Naive thymus-derived CD8-positive, alpha-beta T cell (primary cell): ENCODE data around the gene ZMYM4. TPM values are rescaled to one million over a fixed set of nuclear protein-coding genes. Genes with fewer than 3 reads are reported as not detected.
"Not testable (repeated sequence)": the region's sequence is repeated elsewhere in the genome, so short reads cannot be mapped to it uniquely, and the experiment has no call there.

ENCODE experiments used
- ATAC-seq, 2 donors: fragments of 150-1000 bp; cut with Tn5 transposase in 1 of 2; sonication (Bioruptor Pico), chemical (Tn5 transposase) in 1 of 2; 1 replicate in 1 of 2; 2 replicates in 1 of 2; pipeline ENCODE4 v1.10.0; 2021; ENCODE audit warnings: mild to moderate bottlenecking in 2 of 2, moderate library complexity in 2 of 2
- POLR2A ChIA-PET: fragments of 350-600 bp; sonication (Branson Sonifier 250); formaldehyde crosslinking; loops from one replicate; lab custom pipeline; 2021; ENCODE audit warnings: antibody characterized with exemption; lab: Charles Lee
- DNase-seq, 10 donors: peaks; one replicate each; pipeline versions ENCODE4 v3.0.0 to v3.0.0-alpha.2; 2020 to 2022
- H3K27ac Mint-ChIP-seq, 10 donors: one replicate each; pipeline ENCODE4 v1.8.0; 2020 to 2022; ENCODE audit warnings: mild to moderate bottlenecking in 10 of 10, mixed read lengths in 10 of 10, moderate library complexity in 4 of 10, inconsistent platforms in 1 of 10
- H3K27me3 Mint-ChIP-seq, 5 donors: one replicate each; pipeline ENCODE4 v1.8.0; 2021 to 2022; ENCODE audit warnings: mixed read lengths in 5 of 5
- H3K36me3 Mint-ChIP-seq, 3 donors: one replicate each; pipeline ENCODE4 v1.8.0; 2020 to 2022; ENCODE audit warnings: mixed read lengths in 3 of 3, mild to moderate bottlenecking in 2 of 3, inconsistent platforms in 1 of 3
- H3K4me1 Mint-ChIP-seq, 4 donors: one replicate each; pipeline ENCODE4 v1.8.0; 2021 to 2022; ENCODE audit warnings: mixed read lengths in 4 of 4
- H3K4me3 Mint-ChIP-seq, 10 donors: one replicate each; pipeline ENCODE4 v1.8.0; 2020 to 2022; ENCODE audit warnings: mild to moderate bottlenecking in 10 of 10, mixed read lengths in 10 of 10, moderate library complexity in 6 of 10, inconsistent platforms in 1 of 10
- H3K9me3 Mint-ChIP-seq, 9 donors: one replicate each; pipeline ENCODE4 v1.8.0; 2020 to 2022; ENCODE audit warnings: mixed read lengths in 9 of 9, mild to moderate bottlenecking in 3 of 9, inconsistent platforms in 1 of 9, moderate library complexity in 1 of 9
- polyA plus RNA-seq, 3 donors: library from polyadenylated mRNA; unstranded; fragments of 300-500 nt; fragmentation: Illumina TruSeq; gene quantifications; one replicate each; pipeline ENCODE4 v1.2.3, GENCODE V29; 2021
- total RNA-seq, 8 experiments: library from RNA in 2 of 8; stranded (reverse) in 2 of 8; gene quantifications; one replicate each; pipeline ENCODE4 v1.2.3 and lab custom pipeline; 2021 to 2026

ZMYM4 gene
- total and polyA plus RNA-seq, 5 experiments from 2014 or later = 25.1 to 45.1 (median 31.7) TPM

- POLR2A ChIA-PET = no interaction called here
- peaks cover 6 to 10% (median 9%) of the 10 kb centered on the region in 4 donors for H3K4me1 Mint-ChIP-seq
- no peak for DNase-seq
- no peaks in the 10 kb centered on the region for H3K9me3 Mint-ChIP-seq
- H3K4me3 Mint-ChIP-seq = no peak overlapping the region
- H3K27me3 Mint-ChIP-seq = no peaks in the 10 kb centered on the region
- peaks cover 0 to 20% (median 2%) of the 10 kb centered on the region in 3 donors for H3K36me3 Mint-ChIP-seq
- no peak overlapping the region for H3K27ac Mint-ChIP-seq
- ATAC-seq = no peak
These were observed 82.4 kb downstream of the ZMYM4 start for GRCh38 chr1:35350872-35351271.

- POLR2A ChIA-PET = no interaction called here
- no peaks in the 10 kb centered on the region for H3K9me3 Mint-ChIP-seq
- ATAC-seq (no peak), DNase-seq (no peak)
- peaks cover 0 to 62% (median 11%) of the 10 kb centered on the region in 3 donors for H3K36me3 Mint-ChIP-seq
- H3K4me3 Mint-ChIP-seq = no peak overlapping the region
- no peaks in the 10 kb centered on the region for H3K27me3 Mint-ChIP-seq
- H3K4me1 Mint-ChIP-seq = peaks cover 11 to 25% (median 17%) of the 10 kb centered on the region in 4 donors
- H3K27ac Mint-ChIP-seq = peak overlapping the region in 1 of 10 donors; percentile 2
These were observed 91.5 kb downstream of the ZMYM4 start for GRCh38 chr1:35359995-35360394.

- DNase-seq = no peak
- no peaks in the 10 kb centered on the region for H3K9me3 Mint-ChIP-seq
- peaks cover 0 to 64% (median 11%) of the 10 kb centered on the region in 3 donors for H3K36me3 Mint-ChIP-seq
- H3K27ac Mint-ChIP-seq = peak overlapping the region in 1 of 10 donors; percentile 15
- peaks cover 11 to 25% (median 17%) of the 10 kb centered on the region in 4 donors for H3K4me1 Mint-ChIP-seq
- no peaks in the 10 kb centered on the region for H3K27me3 Mint-ChIP-seq
- ATAC-seq = no peak
- no peak overlapping the region for H3K4me3 Mint-ChIP-seq
- POLR2A ChIA-PET = no interaction called here
These were observed 93.1 kb downstream of the ZMYM4 start for GRCh38 chr1:35361638-35362037.

GRCh38 chr1:35364741-35365140 is 96.2 kb downstream of the ZMYM4 start:
- H3K4me1 Mint-ChIP-seq = peaks cover 9 to 25% (median 12%) of the 10 kb centered on the region in 4 donors
- H3K27ac Mint-ChIP-seq = peak overlapping the region in 1 of 10 donors; percentile 46
- no peaks in the 10 kb centered on the region for H3K27me3 Mint-ChIP-seq
- H3K36me3 Mint-ChIP-seq = peaks cover 0 to 56% (median 11%) of the 10 kb centered on the region in 3 donors
- POLR2A ChIA-PET = no interaction called here
- no peak overlapping the region for H3K4me3 Mint-ChIP-seq
- ATAC-seq (no peak), DNase-seq (no peak)
- no peaks in the 10 kb centered on the region for H3K9me3 Mint-ChIP-seq

GRCh38 chr1:35367914-35368313 is 99.4 kb downstream of the ZMYM4 start:
- ATAC-seq (no peak), DNase-seq (no peak)
- H3K27ac Mint-ChIP-seq = peak overlapping the region in 1 of 10 donors; percentile 62
- no peaks in the 10 kb centered on the region for H3K27me3 Mint-ChIP-seq
- H3K36me3 Mint-ChIP-seq = peaks cover 0 to 43% (median 5%) of the 10 kb centered on the region in 3 donors
- peaks cover 0 to 15% (median 4%) of the 10 kb centered on the region in 4 donors for H3K4me1 Mint-ChIP-seq
- POLR2A ChIA-PET = no interaction called here
- no peak overlapping the region for H3K4me3 Mint-ChIP-seq
- H3K9me3 Mint-ChIP-seq = no peaks in the 10 kb centered on the region

GRCh38 chr1:35369922-35370671 is 101.6 kb downstream of the ZMYM4 start:
- ATAC-seq (no peak), DNase-seq (no peak)
- H3K36me3 Mint-ChIP-seq = peaks cover 0 to 34% (median 5%) of the 10 kb centered on the region in 3 donors
- H3K4me3 Mint-ChIP-seq = no peak overlapping the region
- POLR2A ChIA-PET = interaction anchor here (0.5 kb wide), 1 partner anchor 201 kb away, joined by 4 read pairs; no protein-coding TSS in a partner anchor
- no peaks in the 10 kb centered on the region for H3K27me3 Mint-ChIP-seq
- peaks cover 0 to 2% (median 0%) of the 10 kb centered on the region in 4 donors for H3K4me1 Mint-ChIP-seq
- H3K27ac Mint-ChIP-seq = peak overlapping the region in 2 of 10 donors; percentile 60 to 68
- H3K9me3 Mint-ChIP-seq = no peaks in the 10 kb centered on the region

- Mint-ChIP-seq H3K4me1 (peaks cover 0 to 2% (median 0%) of the 10 kb centered on the region in 4 donors), H3K27ac (peak overlapping the region in 1 of 10 donors; percentile 68), H3K4me3 (no peak overlapping the region), H3K9me3 (no peaks in the 10 kb centered on the region), H3K27me3 (no peaks in the 10 kb centered on the region), H3K36me3 (peaks cover 0 to 29% (median 6%) of the 10 kb centered on the region in 3 donors)
- DNase-seq (no peak), ATAC-seq (no peak)
- POLR2A ChIA-PET = no interaction called here
These were observed 103.0 kb downstream of the ZMYM4 start for GRCh38 chr1:35371506-35371905.

- H3K9me3 Mint-ChIP-seq = no peaks in the 10 kb centered on the region
- peaks cover 0 to 2% (median 0%) of the 10 kb centered on the region in 4 donors for H3K4me1 Mint-ChIP-seq
- no peak for ATAC-seq
- H3K4me3 Mint-ChIP-seq = no peak overlapping the region
- H3K27me3 Mint-ChIP-seq = no peaks in the 10 kb centered on the region
- no peak for DNase-seq
- peaks cover 0 to 17% (median 6%) of the 10 kb centered on the region in 3 donors for H3K36me3 Mint-ChIP-seq
- H3K27ac Mint-ChIP-seq = no peak overlapping the region
- POLR2A ChIA-PET = no interaction called here
These were observed 109.0 kb downstream of the ZMYM4 start for GRCh38 chr1:35377555-35377954.

- Mint-ChIP-seq H3K36me3 (peaks cover 0 to 16% (median 6%) of the 10 kb centered on the region in 3 donors), H3K9me3 (no peaks in the 10 kb centered on the region), H3K4me1 (peaks cover 0 to 2% (median 0%) of the 10 kb centered on the region in 4 donors), H3K4me3 (no peak overlapping the region), H3K27ac (peak overlapping the region in 1 of 10 donors; percentile 63), H3K27me3 (no peaks in the 10 kb centered on the region)
- POLR2A ChIA-PET = interaction anchor here (0.6 kb wide), 1 partner anchor 23 kb away, joined by 3 read pairs; no protein-coding TSS in a partner anchor
- ATAC-seq (no peak), DNase-seq (no peak)
These were observed 111.0 kb downstream of the ZMYM4 start for GRCh38 chr1:35379317-35380000.

GRCh38 chr1:35380111-35380510 is 111.6 kb downstream of the ZMYM4 start:
- POLR2A ChIA-PET, H3K27ac Mint-ChIP-seq, H3K27me3 Mint-ChIP-seq, ATAC-seq, H3K4me3 Mint-ChIP-seq, H3K9me3 Mint-ChIP-seq, DNase-seq, H3K4me1 Mint-ChIP-seq: not testable (repeated sequence)
- peaks cover 0 to 15% (median 3%) of the 10 kb centered on the region in 3 donors for H3K36me3 Mint-ChIP-seq

- H3K4me3 Mint-ChIP-seq = no peak overlapping the region
- no peak overlapping the region for H3K27ac Mint-ChIP-seq
- H3K9me3 Mint-ChIP-seq = no peaks in the 10 kb centered on the region
- H3K36me3 Mint-ChIP-seq = peaks cover 5 to 29% (median 10%) of the 10 kb centered on the region in 3 donors
- no peak for DNase-seq
- POLR2A ChIA-PET = no interaction called here
- peaks cover 0 to 1% (median 0%) of the 10 kb centered on the region in 4 donors for H3K4me1 Mint-ChIP-seq
- ATAC-seq = no peak
- no peaks in the 10 kb centered on the region for H3K27me3 Mint-ChIP-seq
These were observed 113.6 kb downstream of the ZMYM4 start for GRCh38 chr1:35382107-35382506.

GRCh38 chr1:35386290-35386689 is 117.8 kb downstream of the ZMYM4 start:
- DNase-seq = no peak
- ATAC-seq = no peak
- Mint-ChIP-seq H3K36me3 (peaks cover 5 to 59% (median 14%) of the 10 kb centered on the region in 3 donors), H3K27me3 (no peaks in the 10 kb centered on the region), H3K27ac (peak overlapping the region in 1 of 10 donors; percentile 48), H3K9me3 (no peaks in the 10 kb centered on the region), H3K4me1 (peaks cover 0 to 1% (median 0%) of the 10 kb centered on the region in 4 donors), H3K4me3 (no peak overlapping the region)
- POLR2A ChIA-PET = interaction anchor here (0.5 kb wide), 1 partner anchor 536 kb away, joined by 5 read pairs; no protein-coding TSS in a partner anchor

- ATAC-seq (no peak), DNase-seq (no peak)
- POLR2A ChIA-PET = no interaction called here
- Mint-ChIP-seq H3K4me1 (peaks cover 0 to 1% (median 0%) of the 10 kb centered on the region in 4 donors), H3K36me3 (peaks cover 5 to 56% (median 14%) of the 10 kb centered on the region in 3 donors), H3K27ac (no peak overlapping the region), H3K9me3 (no peaks in the 10 kb centered on the region), H3K4me3 (no peak overlapping the region), H3K27me3 (no peaks in the 10 kb centered on the region)
These were observed 118.5 kb downstream of the ZMYM4 start for GRCh38 chr1:35386959-35387358.
